WERI-Rb-1 (cell line): ENCODE data around the gene CAMTA1.

ENCODE experiments used
- DNase-seq: peaks from one replicate; pipeline ENCODE4 v3.0.0-alpha.2; 2020
- H3K27ac ChIP-seq: fragments of 250-450 bp; sonication (Bioruptor Pico); 2 replicates; pipeline ENCODE4 v1.5.1; 2020; ENCODE audit warnings: mild to moderate bottlenecking, moderate library complexity
- H3K27me3 ChIP-seq: fragments of 250-450 bp; sonication (Bioruptor Pico); 2 replicates; pipeline ENCODE4 v1.5.1; 2021; ENCODE audit warnings: mild to moderate bottlenecking, low read depth, moderate library complexity; ENCODE audit not compliant: insufficient read depth, severe bottlenecking
- H3K36me3 ChIP-seq: fragments of 250-450 bp; sonication (Bioruptor Pico); 2 replicates; pipeline ENCODE4 v1.5.1; 2020; ENCODE audit warnings: mild to moderate bottlenecking, moderate library complexity
- H3K4me3 ChIP-seq: 2 replicates; pipeline ENCODE4 v1.5.1; 2011; ENCODE audit warnings: low read depth, mild to moderate bottlenecking, control low read depth, low read length
- H3K9me3 ChIP-seq: fragments of 250-450 bp; sonication (Bioruptor Pico); 2 replicates; pipeline ENCODE4 v1.5.1; 2021; ENCODE audit warnings: mild to moderate bottlenecking, moderate library complexity; ENCODE audit not compliant: severe bottlenecking
- TF ChIP-seq, protein P1 (sequence below): IDR thresholded peaks from 2 replicates; pipeline ENCODE4 v1.5.1; 2011; ENCODE audit warnings: low read depth, mild to moderate bottlenecking, control low read depth, inconsistent platforms, low read length

Gene CAMTA1

GRCh38 chr1:6912518-6912917 lies 127.3 kb downstream of the CAMTA1 start:
- no peak for DNase-seq
- H3K27ac ChIP-seq, result peak overlapping the region; percentile 76
- H3K27me3 ChIP-seq, result no peaks in the 10 kb centered on the region
- TF ChIP-seq, protein P1, sequence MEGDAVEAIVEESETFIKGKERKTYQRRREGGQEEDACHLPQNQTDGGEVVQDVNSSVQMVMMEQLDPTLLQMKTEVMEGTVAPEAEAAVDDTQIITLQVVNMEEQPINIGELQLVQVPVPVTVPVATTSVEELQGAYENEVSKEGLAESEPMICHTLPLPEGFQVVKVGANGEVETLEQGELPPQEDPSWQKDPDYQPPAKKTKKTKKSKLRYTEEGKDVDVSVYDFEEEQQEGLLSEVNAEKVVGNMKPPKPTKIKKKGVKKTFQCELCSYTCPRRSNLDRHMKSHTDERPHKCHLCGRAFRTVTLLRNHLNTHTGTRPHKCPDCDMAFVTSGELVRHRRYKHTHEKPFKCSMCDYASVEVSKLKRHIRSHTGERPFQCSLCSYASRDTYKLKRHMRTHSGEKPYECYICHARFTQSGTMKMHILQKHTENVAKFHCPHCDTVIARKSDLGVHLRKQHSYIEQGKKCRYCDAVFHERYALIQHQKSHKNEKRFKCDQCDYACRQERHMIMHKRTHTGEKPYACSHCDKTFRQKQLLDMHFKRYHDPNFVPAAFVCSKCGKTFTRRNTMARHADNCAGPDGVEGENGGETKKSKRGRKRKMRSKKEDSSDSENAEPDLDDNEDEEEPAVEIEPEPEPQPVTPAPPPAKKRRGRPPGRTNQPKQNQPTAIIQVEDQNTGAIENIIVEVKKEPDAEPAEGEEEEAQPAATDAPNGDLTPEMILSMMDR, result no peak
- no peaks in the 10 kb centered on the region for H3K9me3 ChIP-seq
- H3K4me3 ChIP-seq, result no peak overlapping the region
- H3K36me3 ChIP-seq, result no peaks in the 10 kb centered on the region

- TF ChIP-seq, protein P1, result no peak
- no peak for DNase-seq
- Histone ChIP-seq H3K27me3 (no peaks in the 10 kb centered on the region), H3K27ac (peak overlapping the region; percentile 76), H3K36me3 (no peaks in the 10 kb centered on the region), H3K4me3 (no peak overlapping the region), H3K9me3 (no peaks in the 10 kb centered on the region)
Observed at GRCh38 chr1:6913086-6913485, 127.8 kb downstream of the CAMTA1 start.

- Histone ChIP-seq H3K36me3 (no peaks in the 10 kb centered on the region), H3K4me3 (no peak overlapping the region), H3K27me3 (no peaks in the 10 kb centered on the region), H3K9me3 (no peaks in the 10 kb centered on the region), H3K27ac (peak overlapping the region; percentile 13; the same call in 1 of the 2 replicates)
- TF ChIP-seq, protein P1, result no peak
- no peak for DNase-seq
Observed at GRCh38 chr1:6914706-6915105, 129.5 kb downstream of the CAMTA1 start.

DNA sequence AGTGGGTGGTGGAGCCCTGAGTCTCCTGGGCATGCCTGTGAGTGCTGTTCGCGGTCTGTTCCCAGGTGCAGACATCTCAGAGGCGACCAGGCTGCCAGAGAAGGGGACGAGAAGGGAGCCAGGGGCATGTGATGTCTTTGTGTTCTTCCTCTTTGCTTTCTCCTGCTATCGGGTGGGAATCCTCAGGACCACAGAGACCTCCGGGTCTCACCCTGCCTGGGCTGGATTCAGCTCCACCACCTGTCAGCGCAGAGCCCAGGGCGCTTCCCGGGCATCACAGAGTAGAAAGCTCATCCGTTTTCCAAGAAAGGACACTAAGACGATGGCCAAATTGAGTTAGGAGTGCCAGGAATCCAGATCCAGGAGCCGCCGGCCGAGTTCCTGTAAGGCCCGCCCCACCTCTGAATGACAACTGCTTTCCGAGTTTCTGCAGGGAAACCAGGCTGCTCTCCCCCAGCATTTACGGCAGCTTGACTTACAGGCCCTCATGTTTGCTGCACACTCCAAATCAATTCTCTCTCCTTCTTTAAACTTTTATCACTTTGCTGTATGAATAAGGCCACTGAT lies 130.8 kb downstream of the CAMTA1 start:
- Histone ChIP-seq H3K4me3 (no peak overlapping the region), H3K36me3 (no peaks in the 10 kb centered on the region), H3K27me3 (no peaks in the 10 kb centered on the region), H3K27ac (no peak overlapping the region), H3K9me3 (peaks cover 8% of the 10 kb centered on the region)
- TF ChIP-seq, protein P1, result no peak
- DNase-seq, result no peak

DNA sequence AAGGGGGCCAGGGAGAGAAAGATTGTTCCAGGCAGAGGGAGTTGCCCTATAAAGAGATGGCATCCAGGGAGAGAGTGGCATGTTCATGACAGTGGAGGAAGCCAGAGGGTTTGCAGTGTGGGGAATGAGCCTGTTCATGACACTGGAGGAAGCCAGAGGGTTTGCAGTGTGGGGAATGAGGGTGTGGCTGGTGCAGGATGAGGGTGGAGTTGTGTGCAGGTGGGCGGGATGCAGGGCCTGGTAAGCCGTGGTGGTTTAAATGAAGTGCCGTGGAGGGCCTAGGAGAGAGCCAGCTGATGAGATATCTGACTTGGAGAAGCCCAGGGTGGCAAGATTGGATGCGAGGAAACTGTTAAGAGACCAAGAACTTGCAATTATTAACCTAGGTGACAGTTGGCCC lies 131.8 kb downstream of the CAMTA1 start:
- TF ChIP-seq, protein P1, result no peak
- H3K4me3 ChIP-seq, result no peak overlapping the region
- no peaks in the 10 kb centered on the region for H3K27me3 ChIP-seq
- no peaks in the 10 kb centered on the region for H3K36me3 ChIP-seq
- H3K27ac ChIP-seq, result no peak overlapping the region
- DNase-seq, result no peak
- peaks cover 16% of the 10 kb centered on the region for H3K9me3 ChIP-seq
